A549 (cell line): ENCODE data around the gene LRRC63.

ENCODE experiments used
- CHD2 ChIP-seq: fragments of 150-350 bp; IDR thresholded peaks from 2 replicates; pipeline ENCODE4 v1.6.1; 2014; ENCODE audit warnings: low read length; ENCODE audit not compliant: partially characterized antibody
- EP300 ChIP-seq, 2 experiments: fragments of >200 bp; sonication (Bioruptor Twin); formaldehyde crosslinking; IDR thresholded peaks; 2 replicates in 1 of 2; 3 replicates in 1 of 2; pipeline ENCODE4 v1.6.1; 2016 to 2017
- FOSL2 ChIP-seq, 2 experiments: fragments of 450-650 bp in 1 of 2; fragments of >200 bp in 1 of 2; sonication (Bioruptor Twin) in 1 of 2; formaldehyde crosslinking; IDR thresholded peaks; 2 replicates each; pipeline versions ENCODE4 v1.5.0 to v1.6.1; 2016 to 2020; ENCODE audit warnings: mild to moderate bottlenecking in 1 of 2, moderate library complexity in 1 of 2
- HOXA7 ChIP-seq: fragments of 250-450 bp; sonication (Bioruptor Pico); IDR thresholded peaks from 2 replicates; pipeline ENCODE4 v1.5.0; 2020; ENCODE audit warnings: mild to moderate bottlenecking, moderate library complexity
- MAZ ChIP-seq: fragments of 150-350 bp; IDR thresholded peaks from 2 replicates; pipeline ENCODE4 v1.6.1; 2014; ENCODE audit warnings: antibody characterized with exemption, low read depth, low read length, borderline replicate concordance
- NR3C1 ChIP-seq: fragments of >200 bp; sonication (Bioruptor Twin); formaldehyde crosslinking; IDR thresholded peaks from 3 replicates; pipeline ENCODE4 v1.6.1; 2017
- POLR2A ChIP-seq: IDR thresholded peaks from 2 replicates; pipeline ENCODE4 v1.6.1; 2012; ENCODE audit warnings: mild to moderate bottlenecking, low read length
- RFX5 ChIP-seq: fragments of 450-650 bp; IDR thresholded peaks from 2 replicates; pipeline ENCODE4 v1.7.1; 2014; ENCODE audit warnings: antibody characterized with exemption, mild to moderate bottlenecking, moderate library complexity
- TF ChIP-seq, protein P1 (sequence below): fragments of >200 bp; sonication (Bioruptor Twin); formaldehyde crosslinking; IDR thresholded peaks from 3 replicates; pipeline ENCODE4 v1.5.1; 2016
- TF ChIP-seq, protein P2 (sequence below): IDR thresholded peaks from 2 replicates; pipeline ENCODE4 v1.6.1; 2012
- TF ChIP-seq, protein P3 (sequence below): IDR thresholded peaks from 2 replicates; pipeline ENCODE4 v1.6.1; 2012
- TF ChIP-seq, protein P4 (sequence below): fragments of 450-650 bp; IDR thresholded peaks from 2 replicates; pipeline ENCODE4 v1.6.1; 2014; ENCODE audit warnings: antibody characterized with exemption

DNA sequence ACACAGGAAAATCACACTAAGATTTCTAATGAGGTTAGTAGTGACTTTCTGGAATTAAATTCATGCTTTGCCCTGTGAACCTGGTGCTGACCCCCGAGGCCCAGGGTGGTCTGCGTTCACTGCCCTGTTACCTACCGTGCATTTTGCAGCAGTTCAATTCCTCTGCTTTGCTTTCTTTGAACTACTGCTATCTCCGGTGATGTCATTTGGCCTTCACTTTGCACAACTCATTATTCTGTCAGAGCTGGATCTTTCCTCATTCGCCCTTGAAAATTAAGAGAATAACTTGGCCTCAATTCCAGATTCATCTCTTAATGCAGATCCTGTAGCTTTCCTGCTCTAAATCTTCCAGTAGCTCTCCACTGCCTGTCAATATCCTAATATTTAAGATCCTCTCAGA, 8.8 kb upstream of the LRRC63 start:
- no peak for TF ChIP-seq CHD2
- no peak for TF ChIP-seq POLR2A
- TF ChIP-seq MAZ: no peak
- TF ChIP-seq HOXA7 (CRISPR knock-in tag): no peak
- TF ChIP-seq, protein P1, sequence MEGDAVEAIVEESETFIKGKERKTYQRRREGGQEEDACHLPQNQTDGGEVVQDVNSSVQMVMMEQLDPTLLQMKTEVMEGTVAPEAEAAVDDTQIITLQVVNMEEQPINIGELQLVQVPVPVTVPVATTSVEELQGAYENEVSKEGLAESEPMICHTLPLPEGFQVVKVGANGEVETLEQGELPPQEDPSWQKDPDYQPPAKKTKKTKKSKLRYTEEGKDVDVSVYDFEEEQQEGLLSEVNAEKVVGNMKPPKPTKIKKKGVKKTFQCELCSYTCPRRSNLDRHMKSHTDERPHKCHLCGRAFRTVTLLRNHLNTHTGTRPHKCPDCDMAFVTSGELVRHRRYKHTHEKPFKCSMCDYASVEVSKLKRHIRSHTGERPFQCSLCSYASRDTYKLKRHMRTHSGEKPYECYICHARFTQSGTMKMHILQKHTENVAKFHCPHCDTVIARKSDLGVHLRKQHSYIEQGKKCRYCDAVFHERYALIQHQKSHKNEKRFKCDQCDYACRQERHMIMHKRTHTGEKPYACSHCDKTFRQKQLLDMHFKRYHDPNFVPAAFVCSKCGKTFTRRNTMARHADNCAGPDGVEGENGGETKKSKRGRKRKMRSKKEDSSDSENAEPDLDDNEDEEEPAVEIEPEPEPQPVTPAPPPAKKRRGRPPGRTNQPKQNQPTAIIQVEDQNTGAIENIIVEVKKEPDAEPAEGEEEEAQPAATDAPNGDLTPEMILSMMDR: no peak
- TF ChIP-seq, protein P2, sequence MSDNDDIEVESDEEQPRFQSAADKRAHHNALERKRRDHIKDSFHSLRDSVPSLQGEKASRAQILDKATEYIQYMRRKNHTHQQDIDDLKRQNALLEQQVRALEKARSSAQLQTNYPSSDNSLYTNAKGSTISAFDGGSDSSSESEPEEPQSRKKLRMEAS: no peak
- TF ChIP-seq EP300 (IDR thresholded peaks at IDR 0.05): no peak
- TF ChIP-seq RFX5: no peak
- TF ChIP-seq, protein P3, sequence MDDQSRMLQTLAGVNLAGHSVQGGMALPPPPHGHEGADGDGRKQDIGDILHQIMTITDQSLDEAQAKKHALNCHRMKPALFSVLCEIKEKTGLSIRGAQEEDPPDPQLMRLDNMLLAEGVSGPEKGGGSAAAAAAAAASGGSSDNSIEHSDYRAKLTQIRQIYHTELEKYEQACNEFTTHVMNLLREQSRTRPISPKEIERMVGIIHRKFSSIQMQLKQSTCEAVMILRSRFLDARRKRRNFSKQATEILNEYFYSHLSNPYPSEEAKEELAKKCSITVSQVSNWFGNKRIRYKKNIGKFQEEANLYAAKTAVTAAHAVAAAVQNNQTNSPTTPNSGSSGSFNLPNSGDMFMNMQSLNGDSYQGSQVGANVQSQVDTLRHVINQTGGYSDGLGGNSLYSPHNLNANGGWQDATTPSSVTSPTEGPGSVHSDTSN: no peak
- TF ChIP-seq FOSL2 (IDR thresholded peaks at IDR 0.05): no peak
- no peak for TF ChIP-seq FOSL2 (CRISPR knock-in tag; IDR thresholded peaks at IDR 0.05)
- TF ChIP-seq, protein P4, sequence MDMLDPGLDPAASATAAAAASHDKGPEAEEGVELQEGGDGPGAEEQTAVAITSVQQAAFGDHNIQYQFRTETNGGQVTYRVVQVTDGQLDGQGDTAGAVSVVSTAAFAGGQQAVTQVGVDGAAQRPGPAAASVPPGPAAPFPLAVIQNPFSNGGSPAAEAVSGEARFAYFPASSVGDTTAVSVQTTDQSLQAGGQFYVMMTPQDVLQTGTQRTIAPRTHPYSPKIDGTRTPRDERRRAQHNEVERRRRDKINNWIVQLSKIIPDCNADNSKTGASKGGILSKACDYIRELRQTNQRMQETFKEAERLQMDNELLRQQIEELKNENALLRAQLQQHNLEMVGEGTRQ: no peak
- TF ChIP-seq NR3C1: no peak
